Thyroid gland (tissue), 4 donors: Measurements from ENCODE around the gene WSB2. TPM values are rescaled to one million over a fixed set of nuclear protein-coding genes. Genes with fewer than 3 reads are reported as not detected.

Source experiments
- DNase-seq, 2 donors: peaks; one replicate each; pipeline ENCODE4 v3.0.0-alpha.2; 2019
- H3K27ac ChIP-seq, 3 donors: fragments of 200-600 bp; sonication (generic); 1 replicate in 2 of 3; 2 replicates in 1 of 3; pipeline ENCODE4 v1.5.1; 2016 to 2019; ENCODE audit warnings: mild to moderate bottlenecking in 1 of 3, moderate library complexity in 1 of 3
- H3K27me3 ChIP-seq: fragments of 200-600 bp; sonication (generic); one replicate; pipeline ENCODE4 v1.5.1; 2019
- H3K36me3 ChIP-seq, 2 donors: fragments of 200-600 bp; sonication (generic); one replicate each; pipeline ENCODE4 v1.5.1; 2016 to 2019
- H3K4me1 ChIP-seq, 2 donors: fragments of 200-600 bp; sonication (generic); one replicate each; pipeline ENCODE4 v1.5.1; 2017 to 2019
- H3K4me3 ChIP-seq, 3 donors: fragments of 200-600 bp; sonication (generic); replicated peaks in 1 of 3; 1 replicate in 2 of 3; 2 replicates in 1 of 3; pipeline ENCODE4 v1.5.1; 2016; ENCODE audit warnings: mild to moderate bottlenecking in 1 of 3
- H3K9me3 ChIP-seq: fragments of 200-600 bp; sonication (generic); one replicate; pipeline ENCODE4 v1.5.1; 2017
- CTCF ChIP-seq, 6 experiments: fragments of 200-600 bp in 3 of 6; fragments of 450-650 bp in 3 of 6; sonication (generic) in 3 of 6; IDR thresholded peaks; one replicate each; pipeline ENCODE4 v1.5.1; 2016 to 2019; ENCODE audit warnings: antibody characterized with exemption in 6 of 6, mild to moderate bottlenecking in 2 of 6, inconsistent platforms in 1 of 6, moderate library complexity in 1 of 6
- POLR2A ChIP-seq, 2 donors: fragments of 450-650 bp; IDR thresholded peaks; one replicate each; pipeline ENCODE4 v1.6.1; 2017; ENCODE audit warnings: antibody characterized with exemption in 2 of 2, mild to moderate bottlenecking in 2 of 2, moderate library complexity in 1 of 2
- WGBS, 2 donors: methylation state at CpG; one replicate each; pipeline ENCODE4 v1.1.5; 2017; 5-methylcytosine and 5-hydroxymethylcytosine counted together
- intact Hi-C: fragments of 100-400 bp; cut with DNase I; formaldehyde crosslinking; loops from one replicate; pipeline ENCODE4 v1.15.1; 2023
- total RNA-seq, 4 donors: library from RNA; depleted of rRNA; stranded (reverse); fragments of >200 nt; gene quantifications; one replicate each; pipeline ENCODE4 v1.2.3, GENCODE V29; 2016

The WSB2 gene
- total RNA-seq, 4 donors from 2014 or later: 64.6 to 97.0 (median 86.0) TPM

GRCh38 chr12:118035190-118036041 is 25.6 kb downstream of the WSB2 start:
- Histone ChIP-seq H3K4me1 (no peaks in the 10 kb centered on the region), H3K27me3 (no peaks in the 10 kb centered on the region), H3K4me3 (no peak overlapping the region), H3K27ac (no peak overlapping the region), H3K9me3 (no peaks in the 10 kb centered on the region), H3K36me3 (peaks cover 85 to 95% of the 10 kb centered on the region in 2 donors)
- no peak for DNase-seq
- intact Hi-C loops: loop anchor here (10.0 kb wide), 1 partner anchor 161 kb away; no protein-coding TSS in a partner anchor
- 78 to 83% methylated on average over 9 of the region's 9 CpGs for WGBS, 2 donors
- TF ChIP-seq POLR2A (IDR thresholded peaks at IDR 0.05) (no peak), CTCF (IDR thresholded peaks at IDR 0.05) (no peak)

- no peaks in the 10 kb centered on the region for H3K4me1 ChIP-seq
- H3K27ac ChIP-seq: no peak overlapping the region
- WGBS, 2 donors: 87 to 91% methylated on average over 5 of the region's 5 CpGs
- TF ChIP-seq POLR2A (IDR thresholded peaks at IDR 0.05) (no peak), CTCF (IDR thresholded peaks at IDR 0.05) (peak in 2 of 6 experiments; percentile 22 to 32)
- no peak overlapping the region for H3K4me3 ChIP-seq
- H3K27me3 ChIP-seq: no peaks in the 10 kb centered on the region
- H3K9me3 ChIP-seq: no peaks in the 10 kb centered on the region
- peaks cover 77 to 88% of the 10 kb centered on the region in 2 donors for H3K36me3 ChIP-seq
- peak in 1 of 2 donors; percentile 24 for DNase-seq
- intact Hi-C loops: loop anchor here (10.0 kb wide), 1 partner anchor 160 kb away; no protein-coding TSS in a partner anchor
Measured at GRCh38 chr12:118034429-118035189, 26.4 kb downstream of the WSB2 start.

GRCh38 chr12:118033902-118034301 is 27.1 kb downstream of the WSB2 start:
- Histone ChIP-seq H3K9me3 (no peaks in the 10 kb centered on the region), H3K36me3 (peaks cover 77 to 82% of the 10 kb centered on the region in 2 donors), H3K4me1 (no peaks in the 10 kb centered on the region), H3K4me3 (no peak overlapping the region), H3K27me3 (no peaks in the 10 kb centered on the region), H3K27ac (no peak overlapping the region)
- intact Hi-C loops: loop anchor here (10.0 kb wide), 1 partner anchor 159 kb away; no protein-coding TSS in a partner anchor
- TF ChIP-seq CTCF (IDR thresholded peaks at IDR 0.05) (no peak), POLR2A (IDR thresholded peaks at IDR 0.05) (no peak)
- 84 to 97% methylated on average over 5 of the region's 5 CpGs for WGBS, 2 donors
- DNase-seq: no peak

- Histone ChIP-seq H3K36me3 (peaks cover 71 to 77% of the 10 kb centered on the region in 2 donors), H3K9me3 (no peaks in the 10 kb centered on the region), H3K4me3 (no peak overlapping the region), H3K27me3 (no peaks in the 10 kb centered on the region), H3K4me1 (no peaks in the 10 kb centered on the region), H3K27ac (no peak overlapping the region)
- DNase-seq: no peak
- WGBS, 2 donors: 81 to 85% methylated on average over 5 of the region's 5 CpGs
- TF ChIP-seq CTCF (IDR thresholded peaks at IDR 0.05): no peak
- TF ChIP-seq POLR2A (IDR thresholded peaks at IDR 0.05): no peak
- intact Hi-C loops: loop anchor here (10.0 kb wide), 1 partner anchor 159 kb away; no protein-coding TSS in a partner anchor
Measured at GRCh38 chr12:118033323-118033722, 27.7 kb downstream of the WSB2 start.
